GM12865 (cell line): Measurements from ENCODE around the gene ZNF446.
"Not testable (repeated sequence)": the region's sequence is repeated elsewhere in the genome, so short reads cannot be mapped to it uniquely, and the experiment has no call there.

Experiments
- DNase-seq: peaks from one replicate; pipeline ENCODE4 v3.0.0; 2010; ENCODE audit warnings: low read depth
- H3K4me3 ChIP-seq: 2 replicates; pipeline ENCODE4 v1.5.1; 2011; ENCODE audit warnings: mild to moderate bottlenecking, low read depth, low read length, control low read depth
- TF ChIP-seq, protein P1 (sequence below): IDR thresholded peaks from 2 replicates; pipeline ENCODE4 v1.5.1; 2011; ENCODE audit warnings: low read length, control low read depth, low read depth, inconsistent platforms; ENCODE audit not compliant: insufficient read depth; ENCODE audit errors: missing control alignments

ZNF446 gene

DNA sequence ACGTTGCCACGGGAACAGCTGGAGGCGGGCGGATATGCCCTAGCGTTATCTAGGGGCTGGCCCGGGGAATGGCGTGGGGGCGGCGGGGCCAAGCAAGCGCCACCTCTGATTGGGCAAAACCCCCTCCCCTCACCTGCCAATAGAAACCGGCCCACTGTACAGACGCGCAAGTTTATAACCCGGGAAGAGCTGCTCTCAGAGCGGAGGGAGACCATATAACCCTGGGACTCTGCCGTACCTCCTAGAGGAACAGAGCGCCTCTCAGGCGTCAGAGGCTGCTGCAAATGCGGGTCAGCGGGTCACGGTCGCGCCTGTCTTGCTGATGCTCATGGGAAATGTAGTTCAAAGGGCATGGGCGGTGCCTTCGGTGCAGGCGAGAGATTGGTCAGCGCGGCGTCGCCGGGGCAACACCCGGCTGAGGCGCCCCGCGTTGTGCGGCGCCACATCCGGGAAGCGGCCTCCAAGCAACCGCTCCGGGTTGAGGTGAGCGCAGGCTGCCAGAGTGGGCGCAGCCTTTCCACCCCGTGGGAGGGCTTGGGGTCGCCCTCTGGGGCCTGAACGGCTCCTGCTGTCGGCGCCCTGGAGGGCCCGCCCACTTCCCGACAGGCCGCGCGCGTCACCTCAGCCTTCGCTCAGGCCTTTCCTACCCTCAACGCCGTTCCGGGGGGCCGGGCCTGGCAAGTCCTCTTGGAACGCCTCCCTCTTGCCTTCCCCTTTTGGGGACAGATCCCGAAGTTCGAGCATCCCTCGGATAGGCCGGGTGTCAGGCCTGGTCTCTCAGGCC is at the start of gene ZNF446:
Gene ZNF446, plus strand, starts transcription at position 639 of the 784 bp plus-strand sequence. CDS start 867 bp downstream, outside the sequence.
- H3K4me3 ChIP-seq: peak within 1 kb of the TSS; percentile 89
- peak; percentile 99 for DNase-seq
- TF ChIP-seq, protein P1, sequence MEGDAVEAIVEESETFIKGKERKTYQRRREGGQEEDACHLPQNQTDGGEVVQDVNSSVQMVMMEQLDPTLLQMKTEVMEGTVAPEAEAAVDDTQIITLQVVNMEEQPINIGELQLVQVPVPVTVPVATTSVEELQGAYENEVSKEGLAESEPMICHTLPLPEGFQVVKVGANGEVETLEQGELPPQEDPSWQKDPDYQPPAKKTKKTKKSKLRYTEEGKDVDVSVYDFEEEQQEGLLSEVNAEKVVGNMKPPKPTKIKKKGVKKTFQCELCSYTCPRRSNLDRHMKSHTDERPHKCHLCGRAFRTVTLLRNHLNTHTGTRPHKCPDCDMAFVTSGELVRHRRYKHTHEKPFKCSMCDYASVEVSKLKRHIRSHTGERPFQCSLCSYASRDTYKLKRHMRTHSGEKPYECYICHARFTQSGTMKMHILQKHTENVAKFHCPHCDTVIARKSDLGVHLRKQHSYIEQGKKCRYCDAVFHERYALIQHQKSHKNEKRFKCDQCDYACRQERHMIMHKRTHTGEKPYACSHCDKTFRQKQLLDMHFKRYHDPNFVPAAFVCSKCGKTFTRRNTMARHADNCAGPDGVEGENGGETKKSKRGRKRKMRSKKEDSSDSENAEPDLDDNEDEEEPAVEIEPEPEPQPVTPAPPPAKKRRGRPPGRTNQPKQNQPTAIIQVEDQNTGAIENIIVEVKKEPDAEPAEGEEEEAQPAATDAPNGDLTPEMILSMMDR: no peak

DNA sequence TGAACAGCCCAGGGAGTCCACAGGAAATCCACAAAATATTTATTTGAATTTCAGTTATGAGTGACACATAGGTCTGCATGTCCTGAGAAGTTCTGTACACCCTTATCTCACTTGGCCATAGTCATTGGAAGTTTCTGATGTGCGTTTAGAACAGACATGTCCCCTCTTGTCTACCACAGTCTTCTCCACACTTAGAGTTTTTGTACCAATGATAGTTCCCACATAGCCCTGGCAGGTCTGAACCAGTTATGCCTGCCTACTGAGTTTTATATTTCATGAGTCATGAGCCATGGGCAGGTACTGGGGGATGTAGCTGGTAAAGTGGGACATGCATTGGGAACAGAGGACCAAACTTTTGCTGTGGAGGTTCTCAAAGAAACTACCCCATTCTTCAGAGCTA is 47.5 kb upstream of the ZNF446 start:
- TF ChIP-seq, protein P1: no peak
- DNase-seq: no peak
- no peak overlapping the region for H3K4me3 ChIP-seq

DNA sequence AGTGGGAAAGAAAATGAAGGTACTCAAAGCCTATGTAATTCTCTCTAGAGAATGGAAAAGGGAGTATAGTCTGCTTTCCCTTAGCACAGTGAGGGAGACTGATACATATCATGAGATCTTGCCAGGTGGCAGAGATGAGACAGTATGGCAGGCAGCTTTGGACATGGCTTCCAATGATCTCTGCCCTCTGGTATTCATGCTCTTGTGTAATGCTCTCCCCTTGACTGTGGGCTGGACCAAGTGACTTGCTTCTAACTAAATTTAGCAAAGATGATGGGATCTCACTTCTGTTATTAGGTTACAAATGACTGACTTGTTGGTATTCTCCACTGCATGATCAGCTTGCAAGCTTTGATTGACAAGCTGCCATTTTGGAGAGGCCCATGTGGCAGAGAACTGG is 46.4 kb upstream of the ZNF446 start:
- DNase-seq: no peak
- TF ChIP-seq, protein P1: no peak
- H3K4me3 ChIP-seq: no peak overlapping the region

DNA sequence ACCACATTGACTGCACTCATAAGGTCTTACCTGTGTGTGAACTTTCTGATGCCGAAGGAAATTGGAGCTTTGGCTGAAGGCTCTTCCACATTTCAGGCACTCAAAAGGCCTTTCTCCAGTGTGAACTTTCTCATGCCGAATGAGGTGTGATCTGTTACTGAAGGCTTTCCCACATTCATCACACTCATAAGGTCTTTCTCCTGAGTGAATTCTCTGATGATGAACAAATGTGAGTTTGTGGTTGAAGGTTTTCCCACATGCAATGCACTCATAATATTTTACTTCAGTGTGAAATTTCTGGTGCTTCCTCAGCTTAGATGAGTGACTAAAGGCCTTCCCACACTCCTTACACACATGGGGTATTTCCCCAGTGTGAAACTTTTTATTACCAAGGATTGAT is 41.9 kb upstream of the ZNF446 start:
- H3K4me3 ChIP-seq: no peak overlapping the region
- TF ChIP-seq, protein P1: no peak
- DNase-seq: no peak

DNA sequence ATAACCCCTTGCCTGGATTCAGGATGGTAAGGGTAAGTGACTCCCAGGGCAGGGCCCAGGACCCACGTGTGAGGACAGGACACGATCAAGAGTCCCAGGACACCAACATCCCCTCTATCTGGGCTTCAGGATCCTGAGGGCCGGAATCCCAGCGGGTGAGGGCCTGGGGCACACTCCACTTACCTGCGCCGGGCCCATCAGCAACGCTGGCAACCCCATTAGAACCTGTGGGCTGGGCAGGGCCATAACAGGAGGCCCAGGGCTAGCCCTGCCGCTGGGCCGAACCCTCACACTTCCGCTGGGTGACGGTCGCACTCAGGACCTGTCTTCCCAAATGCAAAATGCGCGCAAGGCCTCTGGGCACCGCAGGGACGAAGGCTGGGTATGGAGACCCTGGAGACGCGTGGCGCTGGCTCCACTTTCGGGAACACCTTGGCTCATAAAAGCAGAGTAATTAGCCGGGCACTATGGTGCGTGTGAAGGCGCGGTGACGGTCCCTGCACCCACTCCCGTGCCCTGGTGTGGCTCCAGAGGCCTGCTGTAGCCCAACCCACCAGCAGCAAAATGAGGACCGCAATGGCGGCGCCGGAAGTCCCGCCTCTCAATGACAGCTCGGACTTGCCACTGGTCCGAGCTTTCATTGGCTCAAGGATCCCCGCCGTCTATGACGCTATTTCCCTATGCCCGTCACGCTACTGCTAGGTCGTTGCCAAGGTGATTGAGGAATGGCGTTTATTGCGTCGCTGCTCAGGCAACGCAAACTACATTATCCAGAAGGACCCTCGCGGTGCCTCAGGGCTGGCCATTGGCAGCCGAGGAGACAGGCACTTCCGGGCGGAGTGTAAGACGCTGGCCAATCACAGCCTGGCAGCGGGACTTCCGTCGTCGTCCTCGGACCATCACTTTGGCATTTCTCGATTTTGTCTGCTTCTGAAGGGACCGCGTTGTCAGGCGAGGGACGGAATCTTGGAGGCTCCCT is 36.3 kb upstream of the ZNF446 start, which contains the start of gene ZNF132:
Gene ZNF132, minus strand, starts transcription at position 578 of the 979 bp plus-strand sequence. Its CDS starts 332 bp downstream, at position 246.
- DNase-seq: peak; percentile 99
- TF ChIP-seq, protein P1: no peak
- peak within 1 kb of the TSS; percentile 89 for H3K4me3 ChIP-seq

DNA sequence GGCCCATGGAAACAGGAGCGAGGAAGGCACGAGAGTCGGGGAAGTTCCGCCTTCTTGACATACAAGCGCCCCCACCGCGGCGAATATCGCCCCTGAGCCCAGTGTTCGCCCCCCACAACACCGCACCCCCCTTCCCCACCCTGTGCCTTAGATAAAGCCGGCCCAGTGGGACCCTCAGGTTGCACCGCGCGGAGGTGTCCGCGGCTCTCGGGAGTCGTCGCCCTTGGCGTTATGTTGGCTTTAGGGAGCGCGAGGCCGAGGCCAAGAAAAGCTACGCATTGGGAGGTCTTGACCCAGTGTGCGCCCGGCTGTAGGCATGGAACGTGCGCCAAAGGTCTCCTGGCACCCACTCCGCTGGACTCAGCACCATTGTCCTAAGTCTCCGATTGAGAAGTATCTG is 35.6 kb upstream of the ZNF446 start:
- TF ChIP-seq, protein P1: no peak
- peak overlapping the region; percentile 89 for H3K4me3 ChIP-seq
- no peak for DNase-seq

DNA sequence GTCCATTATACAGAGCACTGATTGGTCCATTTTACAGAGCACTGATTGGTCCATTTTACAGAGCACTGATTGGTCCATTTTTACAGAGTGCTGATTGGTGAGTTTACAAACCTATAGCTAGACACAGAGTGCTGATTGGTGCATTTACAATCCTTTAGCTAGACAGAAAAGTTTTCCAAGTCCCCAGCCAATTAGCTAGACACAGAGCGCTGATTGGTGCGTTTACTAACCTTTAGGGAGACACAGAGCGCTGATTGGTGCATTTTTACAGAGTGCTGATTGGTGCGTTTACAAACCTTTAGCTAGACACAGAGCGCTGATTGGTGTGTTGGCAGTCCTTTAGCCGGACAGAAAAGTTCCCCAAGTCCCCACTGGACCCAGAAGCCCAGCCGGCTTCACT is 33.2 kb upstream of the ZNF446 start:
- not testable (repeated sequence) for DNase-seq, H3K4me3 ChIP-seq

DNA sequence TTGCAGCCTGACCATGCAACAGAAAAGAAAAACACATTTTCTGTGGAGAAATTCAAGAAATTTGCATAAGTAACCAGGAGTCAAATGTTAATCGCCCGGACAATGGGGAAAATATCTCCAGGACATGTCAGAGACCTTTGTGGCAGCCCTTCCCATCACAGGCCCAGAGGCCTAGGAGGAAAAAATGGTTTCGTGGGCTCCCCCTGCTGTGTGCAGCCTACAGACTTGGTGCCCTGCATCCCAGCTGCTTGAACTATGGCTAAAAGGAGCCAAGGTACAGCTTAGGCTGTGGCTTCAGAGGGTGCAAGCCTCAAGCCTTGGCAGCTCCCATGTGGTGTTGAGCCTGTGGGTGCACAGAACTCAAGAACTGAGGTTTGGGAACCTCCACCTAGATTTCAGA is 27.3 kb upstream of the ZNF446 start:
- DNase-seq, H3K4me3 ChIP-seq: not testable (repeated sequence)

DNA sequence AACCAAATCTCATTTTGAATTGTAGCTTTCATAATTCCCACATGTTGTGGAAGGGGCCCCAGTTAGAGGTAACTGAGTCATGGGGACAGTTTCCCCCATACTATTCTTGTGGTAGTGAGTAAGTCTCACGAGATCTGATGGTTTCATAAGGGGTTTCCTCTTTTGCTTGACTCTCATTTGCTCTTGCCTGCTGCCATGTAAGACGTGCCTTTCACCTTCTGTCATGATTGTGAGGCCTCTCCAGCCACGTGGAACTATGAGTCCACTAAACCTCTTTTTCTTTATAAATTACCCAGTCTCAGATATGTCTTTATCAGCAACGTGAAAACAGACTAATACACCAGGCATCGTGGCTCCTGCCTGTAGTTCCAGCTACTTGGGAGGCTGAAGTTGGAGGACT is 26.2 kb upstream of the ZNF446 start:
- H3K4me3 ChIP-seq, DNase-seq: not testable (repeated sequence)
